Adipocyte (in vitro differentiated cells): ENCODE results near the gene CMTM2.
A peak's percentile ranks its signal among the peaks of the same experiment; 100 is the strongest.

Experiments
- DNase-seq: peaks from one replicate; pipeline ENCODE4 v3.0.0-alpha.2; 2015; ENCODE audit warnings: low read depth
- H3K27me3 ChIP-seq: replicated peaks from 2 replicates; pipeline ENCODE4 v1.7.0; 2013; ENCODE audit warnings: mild to moderate bottlenecking, low read length, moderate library complexity; ENCODE audit not compliant: control insufficient read depth, insufficient read depth
- H3K36me3 ChIP-seq: 2 replicates; pipeline ENCODE4 v1.7.0; 2013; ENCODE audit warnings: low read length, mild to moderate bottlenecking, moderate library complexity; ENCODE audit not compliant: control insufficient read depth, insufficient read depth, severe bottlenecking
- H3K4me1 ChIP-seq: 2 replicates; pipeline ENCODE4 v1.7.0; 2013; ENCODE audit warnings: mild to moderate bottlenecking, low read length, moderate library complexity; ENCODE audit not compliant: control insufficient read depth, insufficient read depth
- H3K4me3 ChIP-seq: 2 replicates; pipeline ENCODE4 v1.7.0; 2013; ENCODE audit warnings: mild to moderate bottlenecking, low read length, moderate library complexity
- H3K9ac ChIP-seq: 2 replicates; pipeline ENCODE4 v1.7.0; 2013; ENCODE audit warnings: mild to moderate bottlenecking, low read length, moderate library complexity
- H3K9me3 ChIP-seq: 2 replicates; pipeline ENCODE4 v1.7.0; 2013; ENCODE audit warnings: mild to moderate bottlenecking, low read length, moderate library complexity; ENCODE audit not compliant: control insufficient read depth

Gene CMTM2

GRCh38 chr16:66578651-66579531 is at the start of gene CMTM2:
Gene CMTM2 (plus strand): TSS chr16:66579463. CDS start chr16:66579608, 145 bp downstream.
- Histone ChIP-seq H3K4me3 (no peak within 1 kb of the TSS), H3K36me3 (no peaks in the 10 kb centered on the region), H3K9me3 (no peaks in the 10 kb centered on the region), H3K4me1 (peaks cover 41% of the 10 kb centered on the region), H3K9ac (peak within 1 kb of the TSS; percentile 25), H3K27me3 (peaks cover 9% of the 10 kb centered on the region)
- no peak for DNase-seq

- Histone ChIP-seq H3K9me3 (no peaks in the 10 kb centered on the region), H3K36me3 (peaks cover 67% of the 10 kb centered on the region), H3K4me3 (no peak overlapping the region), H3K9ac (no peak overlapping the region), H3K4me1 (peaks cover 10% of the 10 kb centered on the region), H3K27me3 (no peaks in the 10 kb centered on the region)
- no peak for DNase-seq
Observed at GRCh38 chr16:66529475-66529874, 49.8 kb upstream of the CMTM2 start.

GRCh38 chr16:66534376-66534799 is 44.9 kb upstream of the CMTM2 start:
- Histone ChIP-seq H3K4me1 (peaks cover 8% of the 10 kb centered on the region), H3K27me3 (no peaks in the 10 kb centered on the region), H3K9ac (no peak overlapping the region), H3K9me3 (no peaks in the 10 kb centered on the region), H3K4me3 (no peak overlapping the region), H3K36me3 (peaks cover 68% of the 10 kb centered on the region)
- no peak for DNase-seq

GRCh38 chr16:66536525-66536924 is 42.7 kb upstream of the CMTM2 start:
- Histone ChIP-seq H3K9me3 (no peaks in the 10 kb centered on the region), H3K36me3 (peaks cover 58% of the 10 kb centered on the region), H3K9ac (no peak overlapping the region), H3K4me3 (no peak overlapping the region), H3K27me3 (no peaks in the 10 kb centered on the region), H3K4me1 (peaks cover 8% of the 10 kb centered on the region)
- no peak for DNase-seq

- H3K4me1 ChIP-seq, result peaks cover 13% of the 10 kb centered on the region
- H3K4me3 ChIP-seq, result no peak overlapping the region
- no peak overlapping the region for H3K9ac ChIP-seq
- no peaks in the 10 kb centered on the region for H3K9me3 ChIP-seq
- H3K27me3 ChIP-seq, result no peaks in the 10 kb centered on the region
- DNase-seq, result no peak
- peaks cover 54% of the 10 kb centered on the region for H3K36me3 ChIP-seq
Observed at GRCh38 chr16:66537236-66537635, 42.0 kb upstream of the CMTM2 start.

- DNase-seq, result no peak
- no peaks in the 10 kb centered on the region for H3K27me3 ChIP-seq
- peaks cover 57% of the 10 kb centered on the region for H3K36me3 ChIP-seq
- H3K4me1 ChIP-seq, result peaks cover 13% of the 10 kb centered on the region
- H3K9me3 ChIP-seq, result no peaks in the 10 kb centered on the region
- H3K4me3 ChIP-seq, result no peak overlapping the region
- H3K9ac ChIP-seq, result no peak overlapping the region
Observed at GRCh38 chr16:66538910-66539309, 40.4 kb upstream of the CMTM2 start.

- Histone ChIP-seq H3K36me3 (peaks cover 62% of the 10 kb centered on the region), H3K9me3 (no peaks in the 10 kb centered on the region), H3K27me3 (no peaks in the 10 kb centered on the region), H3K4me3 (no peak overlapping the region), H3K4me1 (peaks cover 5% of the 10 kb centered on the region), H3K9ac (no peak overlapping the region)
- DNase-seq, result no peak
Observed at GRCh38 chr16:66539623-66540469, 39.4 kb upstream of the CMTM2 start.

GRCh38 chr16:66541388-66542355 is 37.6 kb upstream of the CMTM2 start:
- DNase-seq, result no peak

GRCh38 chr16:66542396-66542795 is 36.9 kb upstream of the CMTM2 start:
- Histone ChIP-seq H3K9ac (no peak overlapping the region), H3K27me3 (no peaks in the 10 kb centered on the region), H3K4me3 (no peak overlapping the region), H3K4me1 (peaks cover 5% of the 10 kb centered on the region), H3K36me3 (peaks cover 41% of the 10 kb centered on the region), H3K9me3 (no peaks in the 10 kb centered on the region)
- no peak for DNase-seq

More at GRCh38 chr16:66541388-66542355, 37.6 kb upstream of the CMTM2 start:
- peaks cover 48% of the 10 kb centered on the region for H3K36me3 ChIP-seq
- H3K9ac ChIP-seq, result no peak overlapping the region
- no peak overlapping the region for H3K4me3 ChIP-seq
- peaks cover 5% of the 10 kb centered on the region for H3K4me1 ChIP-seq
- no peaks in the 10 kb centered on the region for H3K9me3 ChIP-seq
- no peaks in the 10 kb centered on the region for H3K27me3 ChIP-seq

- no peak for DNase-seq
- H3K4me1 ChIP-seq, result peaks cover 7% of the 10 kb centered on the region
- H3K9me3 ChIP-seq, result no peaks in the 10 kb centered on the region
- H3K27me3 ChIP-seq, result no peaks in the 10 kb centered on the region
- H3K36me3 ChIP-seq, result peaks cover 32% of the 10 kb centered on the region
- no peak overlapping the region for H3K9ac ChIP-seq
- H3K4me3 ChIP-seq, result no peak overlapping the region
Observed at GRCh38 chr16:66543541-66543940, 35.7 kb upstream of the CMTM2 start.
